Mucosa of descending colon (tissue), 3 donors: Measurements from ENCODE around the gene TLCD3A. TPM values are rescaled to one million over a fixed set of nuclear protein-coding genes. Genes with fewer than 3 reads are reported as not detected.

ENCODE experiments used
- ATAC-seq: fragments of 200-7000 bp; cut with Tn5 transposase; one replicate; pipeline ENCODE4 v1.9.1; 2020; ENCODE audit warnings: mild to moderate bottlenecking, moderate library complexity
- DNase-seq, 3 donors: peaks; one replicate each; pipeline ENCODE4 v3.0.0-alpha.2; 2020
- H3K36me3 ChIP-seq: fragments of 200-600 bp; one replicate; pipeline ENCODE4 v1.8.0; 2021; ENCODE audit warnings: low read depth, mild to moderate bottlenecking
- H3K4me1 ChIP-seq: fragments of 200-600 bp; one replicate; pipeline ENCODE4 v1.8.0; 2021; ENCODE audit warnings: low read depth, mild to moderate bottlenecking
- H3K4me3 ChIP-seq: fragments of 200-600 bp; one replicate; pipeline ENCODE4 v1.8.0; 2021; ENCODE audit warnings: mild to moderate bottlenecking
- H3K9me3 ChIP-seq: fragments of 200-600 bp; one replicate; pipeline ENCODE4 v1.8.0; 2021; ENCODE audit warnings: mild to moderate bottlenecking
- intact Hi-C, 2 donors: fragments of 100-400 bp; cut with DNase I in 1 of 2; cut with micrococcal nuclease in 1 of 2; formaldehyde crosslinking; loops; one replicate each; pipeline versions ENCODE4 v1.11.0 to v1.11.1; 2022; cut with DNase I, micrococcal nuclease
- total RNA-seq, 3 donors: library from RNA; stranded (reverse); fragmentation: NEBNext Ultra II Directional in 2 of 3; extraction: Animal tissue kit (Norgen Biotek cat#: 25700) in 2 of 3; gene quantifications; one replicate each; pipeline versions ENCODE4 v1.2.1 to v1.2.4, GENCODE V29; 2021 to 2023
- TF ChIP-seq, protein P1 (sequence below): fragments of 200-600 bp; IDR thresholded peaks from one replicate; pipeline ENCODE4 v1.8.0; 2022; ENCODE audit warnings: antibody characterized with exemption, mild to moderate bottlenecking
- donor health status: DM: no; HTN: no; CAD: no; lungs with moderate emphysema.
- donor health status: DM: no; HTN: no; CAD: no.
- donor health status: DM: no; HTN: yes; CAD: no.

TLCD3A gene
- total RNA-seq, 3 donors from 2014 or later = 4.9 to 14.8 (median 6.0) TPM

DNA sequence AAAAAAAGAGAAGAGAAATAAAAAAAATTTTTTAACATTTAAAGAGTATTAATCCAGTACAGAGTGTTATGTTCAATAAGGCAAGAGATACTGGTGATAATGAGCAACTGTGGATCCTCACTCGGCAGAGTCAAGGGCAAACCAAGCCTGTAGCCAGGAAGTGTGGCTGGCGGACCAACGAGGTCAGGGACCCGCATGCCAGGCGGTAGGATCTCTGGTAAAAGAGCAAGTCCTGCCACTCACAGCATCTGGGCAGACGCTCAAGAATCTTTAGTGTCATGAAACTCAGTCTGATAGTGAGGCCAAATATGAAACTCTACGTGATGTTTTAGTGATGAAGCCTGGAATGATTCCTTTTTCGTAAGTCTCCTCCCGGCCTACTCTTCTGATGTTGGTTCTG is 28.0 kb downstream of the TLCD3A start:
- no peak for DNase-seq
- intact Hi-C loops = no loop called here
- TF ChIP-seq, protein P1, sequence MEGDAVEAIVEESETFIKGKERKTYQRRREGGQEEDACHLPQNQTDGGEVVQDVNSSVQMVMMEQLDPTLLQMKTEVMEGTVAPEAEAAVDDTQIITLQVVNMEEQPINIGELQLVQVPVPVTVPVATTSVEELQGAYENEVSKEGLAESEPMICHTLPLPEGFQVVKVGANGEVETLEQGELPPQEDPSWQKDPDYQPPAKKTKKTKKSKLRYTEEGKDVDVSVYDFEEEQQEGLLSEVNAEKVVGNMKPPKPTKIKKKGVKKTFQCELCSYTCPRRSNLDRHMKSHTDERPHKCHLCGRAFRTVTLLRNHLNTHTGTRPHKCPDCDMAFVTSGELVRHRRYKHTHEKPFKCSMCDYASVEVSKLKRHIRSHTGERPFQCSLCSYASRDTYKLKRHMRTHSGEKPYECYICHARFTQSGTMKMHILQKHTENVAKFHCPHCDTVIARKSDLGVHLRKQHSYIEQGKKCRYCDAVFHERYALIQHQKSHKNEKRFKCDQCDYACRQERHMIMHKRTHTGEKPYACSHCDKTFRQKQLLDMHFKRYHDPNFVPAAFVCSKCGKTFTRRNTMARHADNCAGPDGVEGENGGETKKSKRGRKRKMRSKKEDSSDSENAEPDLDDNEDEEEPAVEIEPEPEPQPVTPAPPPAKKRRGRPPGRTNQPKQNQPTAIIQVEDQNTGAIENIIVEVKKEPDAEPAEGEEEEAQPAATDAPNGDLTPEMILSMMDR = no peak
- Histone ChIP-seq H3K4me3 (no peak overlapping the region), H3K36me3 (no peaks in the 10 kb centered on the region), H3K4me1 (no peaks in the 10 kb centered on the region), H3K9me3 (no peaks in the 10 kb centered on the region)
- no peak for ATAC-seq

DNA sequence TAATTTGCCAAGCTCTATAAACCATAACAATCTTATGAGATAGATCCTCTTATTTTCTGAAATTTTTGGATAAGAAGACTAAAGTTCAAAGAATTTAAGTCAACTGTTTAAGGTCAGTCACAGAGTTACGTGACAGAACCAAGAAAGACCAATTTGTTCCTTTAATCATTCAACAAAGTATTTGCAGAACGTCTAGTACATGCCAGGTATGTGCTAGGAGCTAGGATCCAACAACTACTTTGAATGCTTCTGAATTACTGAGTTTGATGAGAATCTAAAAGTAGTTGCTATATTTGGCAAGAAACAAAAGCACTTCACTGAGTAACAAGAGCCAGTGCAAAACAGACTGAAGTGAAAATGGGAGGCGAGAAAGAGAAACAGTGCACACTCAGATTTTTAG is 34.7 kb downstream of the TLCD3A start:
- ATAC-seq = no peak
- H3K4me3 ChIP-seq = no peak overlapping the region
- intact Hi-C loops = no loop called here
- H3K4me1 ChIP-seq = no peaks in the 10 kb centered on the region
- no peak for DNase-seq
- TF ChIP-seq, protein P1 = no peak
- H3K9me3 ChIP-seq = no peaks in the 10 kb centered on the region
- no peaks in the 10 kb centered on the region for H3K36me3 ChIP-seq

DNA sequence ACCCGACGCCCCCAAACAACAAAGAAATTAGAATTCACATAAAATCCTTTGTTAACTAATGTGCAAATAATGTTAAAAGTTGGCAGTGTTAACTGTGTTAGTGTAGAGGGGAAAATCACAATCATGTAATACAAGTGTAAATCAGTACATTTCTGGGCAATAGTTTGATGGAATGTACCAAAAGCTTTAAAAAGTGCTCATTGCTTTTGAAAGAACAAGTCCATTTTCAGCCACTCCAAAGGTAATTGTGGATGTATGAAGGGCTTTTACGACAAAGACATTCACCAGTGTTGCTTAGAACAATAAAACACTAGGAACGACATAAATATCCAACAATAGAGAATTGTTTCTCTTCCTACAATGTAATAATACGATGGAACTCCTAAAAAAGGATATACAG is 40.6 kb downstream of the TLCD3A start:
- Histone ChIP-seq H3K4me1 (no peaks in the 10 kb centered on the region), H3K4me3 (no peak overlapping the region), H3K36me3 (no peaks in the 10 kb centered on the region), H3K9me3 (no peaks in the 10 kb centered on the region)
- DNase-seq (no peak), ATAC-seq (no peak)
- TF ChIP-seq, protein P1 = no peak
- intact Hi-C loops = no loop called here

DNA sequence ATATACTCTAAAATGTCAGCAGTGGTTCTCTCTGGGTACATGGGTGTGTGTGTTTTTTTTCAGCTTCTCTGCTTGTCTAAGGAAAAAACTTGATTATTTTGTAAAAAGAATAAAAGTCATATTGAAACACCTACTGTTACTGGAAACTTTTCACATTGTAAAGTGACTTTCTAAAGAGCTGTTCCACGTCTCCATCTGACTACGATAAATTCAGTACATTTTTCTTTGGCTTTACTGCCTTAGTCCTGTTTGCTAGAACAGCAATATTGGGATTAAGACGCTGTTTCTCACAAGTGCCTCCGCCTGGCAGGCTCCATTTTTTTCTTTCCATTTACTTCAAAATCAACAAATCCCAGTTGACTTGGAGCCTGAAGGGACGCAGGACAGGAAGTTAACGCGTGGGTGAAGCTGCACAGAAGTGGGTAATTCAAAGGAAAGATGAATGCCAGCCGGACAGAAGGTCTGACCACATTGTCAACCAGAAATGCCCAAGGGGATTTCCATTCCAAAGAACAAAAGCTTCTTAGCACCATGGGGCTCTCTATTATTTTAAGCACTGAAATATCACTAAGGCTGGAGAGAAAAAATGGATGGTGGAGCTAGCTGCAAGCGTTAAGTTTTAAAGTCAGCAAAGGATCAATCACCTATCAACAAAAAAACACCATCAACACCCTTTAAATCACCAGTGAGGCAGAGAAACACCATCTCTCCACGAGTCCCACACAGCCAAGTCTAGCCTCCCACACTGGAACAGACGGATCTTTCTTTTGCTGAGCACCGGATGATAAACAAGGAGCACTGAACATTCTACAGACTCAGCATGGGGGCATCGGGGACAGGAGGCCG is 41.3 kb downstream of the TLCD3A start:
- DNase-seq (no peak), ATAC-seq (no peak)
- Histone ChIP-seq H3K36me3 (no peaks in the 10 kb centered on the region), H3K9me3 (no peaks in the 10 kb centered on the region), H3K4me1 (no peaks in the 10 kb centered on the region), H3K4me3 (no peak overlapping the region)
- intact Hi-C loops = no loop called here
- TF ChIP-seq, protein P1 = no peak

DNA sequence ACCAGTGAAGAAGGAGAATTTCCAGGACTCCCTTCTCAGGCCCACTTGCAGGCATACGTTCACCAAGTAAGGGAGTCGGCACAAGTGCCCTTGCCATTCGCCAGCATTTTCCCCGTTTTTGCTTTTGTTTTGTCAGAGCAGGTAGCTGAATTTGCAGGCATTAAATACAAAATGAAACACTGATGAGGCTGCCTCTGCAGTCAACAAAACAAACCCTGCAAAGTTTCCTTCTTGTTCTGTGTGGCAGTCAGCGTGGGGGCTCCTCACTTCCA is 41.9 kb downstream of the TLCD3A start:
- DNase-seq = no peak
- intact Hi-C loops = no loop called here
- ATAC-seq = no peak
- Histone ChIP-seq H3K4me1 (no peaks in the 10 kb centered on the region), H3K36me3 (no peaks in the 10 kb centered on the region), H3K9me3 (no peaks in the 10 kb centered on the region), H3K4me3 (no peak overlapping the region)
- TF ChIP-seq, protein P1 = no peak

DNA sequence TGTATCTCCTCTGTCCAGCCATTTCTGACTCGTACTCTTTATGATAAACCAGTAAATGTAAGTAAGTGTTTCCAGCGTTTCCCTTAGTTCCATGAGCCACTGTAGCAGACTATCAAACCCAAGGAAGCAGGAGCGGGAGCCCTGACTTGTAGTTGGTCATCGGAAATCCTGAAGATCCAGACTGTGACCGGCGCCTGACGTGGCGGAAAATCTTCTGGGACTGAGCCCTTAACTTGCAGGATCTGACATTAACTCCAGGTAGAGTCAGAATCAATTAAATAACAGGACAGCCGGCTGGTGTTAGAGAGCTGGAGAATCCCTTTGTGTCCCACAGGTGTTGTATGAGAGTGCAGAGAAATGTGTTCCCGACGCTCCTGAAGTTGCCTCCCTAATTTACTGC is 45.7 kb downstream of the TLCD3A start:
- TF ChIP-seq, protein P1 = no peak
- no peak for ATAC-seq
- Histone ChIP-seq H3K36me3 (no peaks in the 10 kb centered on the region), H3K4me3 (no peak overlapping the region), H3K4me1 (peaks cover 10% of the 10 kb centered on the region), H3K9me3 (no peaks in the 10 kb centered on the region)
- DNase-seq = no peak
- intact Hi-C loops = no loop called here
